NB4 (cell line): Measurements from ENCODE around the gene SLC39A1.
"Not testable (repeated sequence)": the region's sequence is repeated elsewhere in the genome, so short reads cannot be mapped to it uniquely, and the experiment has no call there.

Experiments used
- DNase-seq: peaks from one replicate; pipeline ENCODE4 v3.0.0; 2010; ENCODE audit warnings: low read depth
- H3K4me3 ChIP-seq: one replicate; pipeline ENCODE4 v1.5.1; 2011; ENCODE audit warnings: mild to moderate bottlenecking, low read depth, low read length, moderate library complexity
- CTCF ChIP-seq: IDR thresholded peaks from one replicate; pipeline ENCODE4 v1.5.1; 2012; ENCODE audit warnings: low read depth, low read length
- MAX ChIP-seq: IDR thresholded peaks from 2 replicates; pipeline ENCODE4 v1.6.1; 2011; ENCODE audit warnings: low read depth, low read length
- MYC ChIP-seq: IDR thresholded peaks from 2 replicates; pipeline ENCODE4 v1.6.1; 2011; ENCODE audit warnings: low read depth, low read length
- POLR2A ChIP-seq: IDR thresholded peaks from 2 replicates; pipeline ENCODE4 v1.6.1; 2011; ENCODE audit warnings: mild to moderate bottlenecking; ENCODE audit not compliant: insufficient read length; ENCODE audit errors: extremely low read depth

Gene SLC39A1

DNA sequence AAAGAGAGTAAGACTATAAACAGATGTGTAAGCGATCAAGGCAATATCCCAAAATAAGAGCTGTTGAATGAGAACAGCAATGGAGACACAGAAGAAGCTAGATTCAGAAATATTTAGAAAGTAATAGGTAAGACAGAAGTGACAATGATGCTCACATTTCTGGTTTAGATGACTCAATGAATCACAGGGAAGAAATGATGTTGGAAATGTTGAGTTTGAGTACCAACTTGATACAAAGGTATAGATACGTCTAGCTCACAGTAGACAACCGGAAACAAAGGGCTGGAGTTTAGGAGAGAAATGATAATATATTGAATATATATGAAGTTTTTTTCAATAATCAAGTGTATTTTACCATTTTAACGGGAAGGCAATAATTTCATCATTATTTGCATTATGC, 47.0 kb downstream of the SLC39A1 start:
- H3K4me3 ChIP-seq = no peak overlapping the region
- no peak for DNase-seq
- TF ChIP-seq MAX = no peak
- TF ChIP-seq CTCF = no peak
- no peak for TF ChIP-seq MYC
- no peak for TF ChIP-seq POLR2A

- H3K4me3 ChIP-seq = no peak overlapping the region
- DNase-seq = no peak
- no peak for TF ChIP-seq MYC
- TF ChIP-seq CTCF = no peak
- no peak for TF ChIP-seq POLR2A
- TF ChIP-seq MAX = no peak
Observed at GRCh38 chr1:153912349-153912748, 51.0 kb downstream of the SLC39A1 start.

DNA sequence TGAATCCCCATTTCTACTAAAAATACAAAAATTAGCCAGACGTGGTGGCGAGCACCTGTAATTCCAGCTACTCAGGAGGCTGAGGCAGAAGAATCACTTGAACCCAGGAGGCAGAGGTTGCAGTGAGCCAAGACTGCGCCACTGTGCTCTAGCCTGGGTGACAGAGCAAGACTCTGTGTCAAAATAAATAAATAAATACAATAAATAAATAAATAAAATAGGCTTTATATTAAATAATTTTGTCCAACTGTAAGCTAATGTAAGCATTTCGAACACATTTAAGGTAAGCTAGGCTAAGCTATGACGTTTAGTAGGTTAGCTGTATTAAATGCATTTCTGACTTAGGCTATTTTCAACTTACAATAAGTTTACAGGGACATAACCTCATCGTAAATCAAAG, 52.8 kb downstream of the SLC39A1 start:
- H3K4me3 ChIP-seq, DNase-seq: not testable (repeated sequence)
